ENCODE results near the gene RAB11FIP4. TPM values are rescaled to one million over a fixed set of nuclear protein-coding genes. Genes with fewer than 3 reads are reported as not detected.

The RAB11FIP4 gene
- total RNA-seq, 1 experiment from 2014 or later = 15.1 TPM

GRCh38 chr17:31550389-31551056 lies 159.0 kb downstream of the RAB11FIP4 start:
- Histone ChIP-seq H3K27me3 (ENCODE audit: insufficient read depth, low read length) (no peaks in the 10 kb centered on the region), H3K4me1 (ENCODE audit: control insufficient read depth in 1 of 2, insufficient read depth in 2 of 2, low read length in 2 of 2) (peaks cover 2 to 15% of the 10 kb centered on the region in 2 experiments; a peak in 2 of 4 replicates), H3K9me3 (ENCODE audit: control insufficient read depth in 1 of 2, insufficient read depth in 1 of 2, low read depth in 1 of 2, low read length in 2 of 2) (no peaks in the 10 kb centered on the region), H3K9ac (ENCODE audit: low read length) (peak overlapping the region; percentile 92), H3K4me2 (ENCODE audit: low read length) (peak overlapping the region; percentile 98), H3K4me3 (replicated peaks in 1 of 2; ENCODE audit: low read depth in 1 of 2, low read length in 2 of 2) (peak overlapping the region; percentile 40 to 97), H3K36me3 (ENCODE audit: control insufficient read depth in 1 of 2, insufficient read depth in 2 of 2, low read length in 2 of 2) (no peaks in the 10 kb centered on the region), H4K20me1 (ENCODE audit: insufficient read depth) (no peaks in the 10 kb centered on the region), H2AFZ (ENCODE audit: low read depth, low read length, poor library complexity, severe bottlenecking) (peak overlapping the region; percentile 75), H3K79me2 (ENCODE audit: insufficient read depth, low read length) (peaks cover 5% of the 10 kb centered on the region; the same call in 1 of the 2 replicates), H3K9me2 (ENCODE audit: insufficient read depth) (no peaks in the 10 kb centered on the region), H3K27ac (ENCODE audit: low read depth, low read length) (peak overlapping the region; percentile 71)
- ChIA-PET CTCF (interaction anchor here (0.9 to 2.3 kb wide), 2 partner anchors 8 to 292 kb away, joined by 3 to 6 read pairs; no protein-coding TSS in a partner anchor), RAD21 (ENCODE audit: low non-redundant PET in 1 of 2, low total read pairs in 2 of 2, uncharacterized antibody in 2 of 2, unreplicated experiment in 2 of 2) (no interaction called here), POLR2A (no interaction called here)
- BruUV-seq (replicated peaks) = no TSS peak
- intact Hi-C loops (cut with micrococcal nuclease) = no loop called here
- ATAC-seq (no peak), DNase-seq (ENCODE audit: low read depth, low spot score) (no peak)
- no peak for TF ChIP-seq SP1 (IDR thresholded peaks at IDR 0.05; ENCODE audit: low read depth)
- no peak for TF ChIP-seq YY1 (IDR thresholded peaks at IDR 0.05; ENCODE audit: extremely low read depth, insufficient replicate concordance, low read depth, low read length)
- peak; percentile 8; the same call in 1 of the 2 replicates for TF ChIP-seq MAX (IDR thresholded peaks at IDR 0.05)

GRCh38 chr17:31552568-31552967 lies 161.1 kb downstream of the RAB11FIP4 start:
- CTCF ChIA-PET = no interaction called here
- Histone ChIP-seq H3K4me3 (replicated peaks in 1 of 2; ENCODE audit: low read depth in 1 of 2, low read length in 2 of 2) (no peak overlapping the region), H3K27ac (ENCODE audit: low read depth, low read length) (no peak overlapping the region), H3K9me2 (ENCODE audit: insufficient read depth) (no peaks in the 10 kb centered on the region), H2AFZ (ENCODE audit: low read depth, low read length, poor library complexity, severe bottlenecking) (no peak overlapping the region), H3K79me2 (ENCODE audit: insufficient read depth, low read length) (peaks cover 5% of the 10 kb centered on the region; the same call in 1 of the 2 replicates), H3K9ac (ENCODE audit: low read length) (no peak overlapping the region), H4K20me1 (ENCODE audit: insufficient read depth) (no peaks in the 10 kb centered on the region), H3K27me3 (ENCODE audit: insufficient read depth, low read length) (no peaks in the 10 kb centered on the region), H3K4me1 (ENCODE audit: control insufficient read depth in 1 of 2, insufficient read depth in 2 of 2, low read length in 2 of 2) (peaks cover 2 to 15% of the 10 kb centered on the region in 2 experiments; a peak in 2 of 4 replicates), H3K9me3 (ENCODE audit: control insufficient read depth in 1 of 2, insufficient read depth in 1 of 2, low read depth in 1 of 2, low read length in 2 of 2) (no peaks in the 10 kb centered on the region), H3K36me3 (ENCODE audit: control insufficient read depth in 1 of 2, insufficient read depth in 2 of 2, low read length in 2 of 2) (no peaks in the 10 kb centered on the region), H3K4me2 (ENCODE audit: low read length) (no peak overlapping the region)
- RAD21 ChIA-PET (ENCODE audit: low non-redundant PET in 1 of 2, low total read pairs in 2 of 2, uncharacterized antibody in 2 of 2, unreplicated experiment in 2 of 2) = no interaction called here
- no peak for TF ChIP-seq SP1 (IDR thresholded peaks at IDR 0.05; ENCODE audit: low read depth)
- no peak for TF ChIP-seq POLR2A (IDR thresholded peaks at IDR 0.05; ENCODE audit: borderline replicate concordance, extremely low read depth, insufficient read depth, insufficient read length)
- no peak for TF ChIP-seq EZH2 (IDR thresholded peaks at IDR 0.05)
- POLR2A ChIA-PET = no interaction called here
- DNase-seq (ENCODE audit: low read depth, low spot score) (no peak), ATAC-seq (no peak)
- BruUV-seq (replicated peaks) = no TSS peak
- intact Hi-C loops (cut with micrococcal nuclease) = no loop called here

All from HCT116 (cell line).